ENCODE results near the gene ADAMTS20. TPM values are rescaled to one million over a fixed set of nuclear protein-coding genes. Genes with fewer than 3 reads are reported as not detected.

Gene ADAMTS20
- total RNA-seq, 2 donors from 2014 or later = 0.70 to 1.1 TPM

- H3K4me1 Mint-ChIP-seq = no peaks in the 10 kb centered on the region
- Histone ChIP-seq H3K27ac (ENCODE audit: low read depth, low read length) (no peak overlapping the region), H3K9me3 (ENCODE audit: control insufficient read depth, low read length) (no peaks in the 10 kb centered on the region), H3K27me3 (ENCODE audit: control insufficient read depth, insufficient read depth, low read length, poor library complexity, severe bottlenecking) (no peaks in the 10 kb centered on the region), H3K36me3 (ENCODE audit: control insufficient read depth, insufficient read depth, low read length) (no peaks in the 10 kb centered on the region), H3K9ac (ENCODE audit: extremely low read depth, low read length, poor library complexity, severe bottlenecking) (no peak overlapping the region), H3K4me3 (ENCODE audit: low read length) (no peak overlapping the region), H3K4me1 (ENCODE audit: control insufficient read depth, insufficient read depth, low read length) (no peaks in the 10 kb centered on the region)
- no peaks in the 10 kb centered on the region for H3K9me3 Mint-ChIP-seq
- DNase-seq = no peak
- 97% methylated on average over 3 of the region's 3 CpGs for WGBS, 2 experiments (ENCODE audit: insufficient coverage in 1 of 2, insufficient read length in 1 of 2)
- H3K4me3 Mint-ChIP-seq = no peak overlapping the region
- TF ChIP-seq, protein P1, sequence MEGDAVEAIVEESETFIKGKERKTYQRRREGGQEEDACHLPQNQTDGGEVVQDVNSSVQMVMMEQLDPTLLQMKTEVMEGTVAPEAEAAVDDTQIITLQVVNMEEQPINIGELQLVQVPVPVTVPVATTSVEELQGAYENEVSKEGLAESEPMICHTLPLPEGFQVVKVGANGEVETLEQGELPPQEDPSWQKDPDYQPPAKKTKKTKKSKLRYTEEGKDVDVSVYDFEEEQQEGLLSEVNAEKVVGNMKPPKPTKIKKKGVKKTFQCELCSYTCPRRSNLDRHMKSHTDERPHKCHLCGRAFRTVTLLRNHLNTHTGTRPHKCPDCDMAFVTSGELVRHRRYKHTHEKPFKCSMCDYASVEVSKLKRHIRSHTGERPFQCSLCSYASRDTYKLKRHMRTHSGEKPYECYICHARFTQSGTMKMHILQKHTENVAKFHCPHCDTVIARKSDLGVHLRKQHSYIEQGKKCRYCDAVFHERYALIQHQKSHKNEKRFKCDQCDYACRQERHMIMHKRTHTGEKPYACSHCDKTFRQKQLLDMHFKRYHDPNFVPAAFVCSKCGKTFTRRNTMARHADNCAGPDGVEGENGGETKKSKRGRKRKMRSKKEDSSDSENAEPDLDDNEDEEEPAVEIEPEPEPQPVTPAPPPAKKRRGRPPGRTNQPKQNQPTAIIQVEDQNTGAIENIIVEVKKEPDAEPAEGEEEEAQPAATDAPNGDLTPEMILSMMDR (conservative IDR thresholded peaks at IDR 0.05) = no peak
- H3K36me3 Mint-ChIP-seq (ENCODE audit: low read depth) = no peaks in the 10 kb centered on the region
- H3K27me3 Mint-ChIP-seq (ENCODE audit: insufficient read depth) = no peaks in the 10 kb centered on the region
- H3K27ac Mint-ChIP-seq = no peak overlapping the region
Measured at GRCh38 chr12:43599066-43599465, 47.1 kb upstream of the ADAMTS20 start.

- Histone ChIP-seq H3K4me3 (ENCODE audit: low read length) (no peak overlapping the region), H3K36me3 (ENCODE audit: control insufficient read depth, insufficient read depth, low read length) (no peaks in the 10 kb centered on the region), H3K27me3 (ENCODE audit: control insufficient read depth, insufficient read depth, low read length, poor library complexity, severe bottlenecking) (no peaks in the 10 kb centered on the region), H3K27ac (ENCODE audit: low read depth, low read length) (no peak overlapping the region), H3K9ac (ENCODE audit: extremely low read depth, low read length, poor library complexity, severe bottlenecking) (no peak overlapping the region), H3K9me3 (ENCODE audit: control insufficient read depth, low read length) (no peaks in the 10 kb centered on the region), H3K4me1 (ENCODE audit: control insufficient read depth, insufficient read depth, low read length) (no peaks in the 10 kb centered on the region)
- Mint-ChIP-seq H3K36me3 (ENCODE audit: low read depth) (no peaks in the 10 kb centered on the region), H3K9me3 (no peaks in the 10 kb centered on the region), H3K4me3 (no peak overlapping the region), H3K27me3 (ENCODE audit: insufficient read depth) (no peaks in the 10 kb centered on the region), H3K4me1 (no peaks in the 10 kb centered on the region), H3K27ac (no peak overlapping the region)
- DNase-seq = no peak
- TF ChIP-seq, protein P1 (conservative IDR thresholded peaks at IDR 0.05) = no peak
- 100% methylated on average over 1 of the region's 1 CpG; no CpG with 5 or more reads in 1 of the 2 experiments for WGBS, 2 experiments (ENCODE audit: insufficient coverage in 1 of 2, insufficient read length in 1 of 2)
Measured at GRCh38 chr12:43590307-43590706, 38.3 kb upstream of the ADAMTS20 start.

- no peaks in the 10 kb centered on the region for H3K4me1 Mint-ChIP-seq
- Histone ChIP-seq H3K36me3 (ENCODE audit: control insufficient read depth, insufficient read depth, low read length) (no peaks in the 10 kb centered on the region), H3K27ac (ENCODE audit: low read depth, low read length) (no peak overlapping the region), H3K9me3 (ENCODE audit: control insufficient read depth, low read length) (no peaks in the 10 kb centered on the region), H3K9ac (ENCODE audit: extremely low read depth, low read length, poor library complexity, severe bottlenecking) (no peak overlapping the region), H3K27me3 (ENCODE audit: control insufficient read depth, insufficient read depth, low read length, poor library complexity, severe bottlenecking) (no peaks in the 10 kb centered on the region), H3K4me1 (ENCODE audit: control insufficient read depth, insufficient read depth, low read length) (no peaks in the 10 kb centered on the region), H3K4me3 (ENCODE audit: low read length) (no peak overlapping the region)
- 93 to 97% methylated on average over 7 of the region's 7 CpGs for whole genome bisulfite sequencing, 2 experiments (ENCODE audit: insufficient coverage in 1 of 2, insufficient read length in 1 of 2)
- TF ChIP-seq, protein P1 (conservative IDR thresholded peaks at IDR 0.05) = no peak
- DNase-seq = no peak
- H3K4me3 Mint-ChIP-seq = no peak overlapping the region
- no peaks in the 10 kb centered on the region for H3K27me3 Mint-ChIP-seq (ENCODE audit: insufficient read depth)
- no peak overlapping the region for H3K27ac Mint-ChIP-seq
- H3K36me3 Mint-ChIP-seq (ENCODE audit: low read depth) = no peaks in the 10 kb centered on the region
- no peaks in the 10 kb centered on the region for H3K9me3 Mint-ChIP-seq
Measured at GRCh38 chr12:43586646-43587245, 34.7 kb upstream of the ADAMTS20 start.

All from endodermal cell (in vitro differentiated cells).